ENCODE data around the gene TRMT6.

GRCh38 chr20:5931411-5931810 lies 18.9 kb downstream of the TRMT6 start:
- no peak for TF ChIP-seq CTCF (IDR thresholded peaks at IDR 0.05)
- TF ChIP-seq ZFX (IDR thresholded peaks at IDR 0.05; ENCODE audit: borderline replicate concordance), result no peak
